Mesenchymal stem cell (in vitro differentiated cells and primary cell): ENCODE measurements around the gene THBD.
A peak's percentile ranks its signal among the peaks of the same experiment; 100 is the strongest.

Source experiments
- DNase-seq: peaks from one replicate; pipeline ENCODE4 v3.0.0-alpha.2; 2013
- H2AFZ ChIP-seq: one replicate; pipeline ENCODE4 v1.6.1; 2013; ENCODE audit warnings: low read depth, mild to moderate bottlenecking, control low read depth, inconsistent platforms, low read length, moderate library complexity
- H2AK5ac ChIP-seq: 2 replicates; pipeline ENCODE4 v1.6.1; 2013; ENCODE audit warnings: low read length, moderate library complexity, mild to moderate bottlenecking, inconsistent platforms; ENCODE audit not compliant: severe bottlenecking
- H2BK120ac ChIP-seq: one replicate; pipeline ENCODE4 v1.6.1; 2013; ENCODE audit warnings: low read depth, mild to moderate bottlenecking, inconsistent platforms, low read length, moderate library complexity
- H2BK12ac ChIP-seq, 2 experiments: one replicate each; pipeline ENCODE4 v1.6.1; 2013; ENCODE audit warnings: inconsistent platforms in 2 of 2, low read length in 2 of 2, mild to moderate bottlenecking in 2 of 2, moderate library complexity in 2 of 2, control low read depth in 1 of 2
- H2BK15ac ChIP-seq: one replicate; pipeline ENCODE4 v1.6.1; 2013; ENCODE audit warnings: mild to moderate bottlenecking, low read depth, inconsistent platforms; ENCODE audit not compliant: poor library complexity, severe bottlenecking
- H2BK5ac ChIP-seq: 2 replicates; pipeline ENCODE4 v1.6.1; 2013; ENCODE audit warnings: low read depth, mild to moderate bottlenecking, low read length, control low read depth, inconsistent platforms; ENCODE audit not compliant: poor library complexity, severe bottlenecking
- H3K14ac ChIP-seq, 2 experiments: one replicate each; pipeline ENCODE4 v1.6.1; 2013; ENCODE audit warnings: inconsistent platforms in 2 of 2, low read length in 2 of 2, control low read depth in 1 of 2, mild to moderate bottlenecking in 1 of 2, moderate library complexity in 1 of 2
- H3K18ac ChIP-seq, 2 experiments: one replicate each; pipeline ENCODE4 v1.6.1; 2013; ENCODE audit warnings: inconsistent platforms in 2 of 2, low read length in 2 of 2, control low read depth in 1 of 2, low read depth in 1 of 2, mild to moderate bottlenecking in 1 of 2
- H3K23ac ChIP-seq, 2 experiments: one replicate each; pipeline ENCODE4 v1.6.1; 2013; ENCODE audit warnings: inconsistent platforms in 2 of 2, low read length in 2 of 2, mild to moderate bottlenecking in 2 of 2, moderate library complexity in 2 of 2, control low read depth in 1 of 2
- H3K27ac ChIP-seq: 2 replicates; pipeline ENCODE4 v1.5.1; 2013; ENCODE audit warnings: mild to moderate bottlenecking, moderate library complexity, low read length, control low read depth, inconsistent platforms; ENCODE audit not compliant: poor library complexity, severe bottlenecking
- H3K27me3 ChIP-seq, 2 experiments: 2 replicates each; pipeline versions ENCODE4 v1.6.1 to v1.7.0; 2013; ENCODE audit warnings: low read length in 2 of 2, mild to moderate bottlenecking in 2 of 2, moderate library complexity in 2 of 2, control low read depth in 1 of 2, inconsistent platforms in 1 of 2; ENCODE audit not compliant: control insufficient read depth in 1 of 2, insufficient read depth in 1 of 2
- H3K36me3 ChIP-seq, 2 experiments: 2 replicates each; pipeline versions ENCODE4 v1.6.1 to v1.7.0; 2013; ENCODE audit warnings: low read length in 2 of 2, control low read depth in 1 of 2, inconsistent platforms in 1 of 2, low read depth in 1 of 2, mild to moderate bottlenecking in 1 of 2; ENCODE audit not compliant: insufficient read depth in 2 of 2, control insufficient read depth in 1 of 2
- H3K4ac ChIP-seq, 2 experiments: one replicate each; pipeline ENCODE4 v1.6.1; 2013; ENCODE audit warnings: inconsistent platforms in 2 of 2, low read length in 2 of 2, mild to moderate bottlenecking in 2 of 2, moderate library complexity in 2 of 2, control low read depth in 1 of 2, low read depth in 1 of 2
- H3K4me1 ChIP-seq: 2 replicates; pipeline ENCODE4 v1.6.1; 2013; ENCODE audit warnings: low read depth, low read length, control low read depth; ENCODE audit not compliant: control insufficient read depth, insufficient read depth
- H3K4me2 ChIP-seq: 2 replicates; pipeline ENCODE4 v1.6.1; 2013; ENCODE audit warnings: low read length, mild to moderate bottlenecking, inconsistent platforms; ENCODE audit not compliant: poor library complexity, severe bottlenecking
- H3K4me3 ChIP-seq, 2 experiments: 2 replicates each; pipeline versions ENCODE4 v1.5.1 to v1.7.0; 2013; ENCODE audit warnings: low read length in 2 of 2, mild to moderate bottlenecking in 2 of 2, control low read depth in 1 of 2, low read depth in 1 of 2; ENCODE audit not compliant: insufficient read depth in 1 of 2
- H3K79me1 ChIP-seq: replicated peaks from 2 replicates; pipeline ENCODE4 v1.6.1; 2013; ENCODE audit warnings: mild to moderate bottlenecking, control low read depth, low read length, inconsistent platforms; ENCODE audit not compliant: poor library complexity, severe bottlenecking
- H3K9ac ChIP-seq: 2 replicates; pipeline ENCODE4 v1.7.0; 2013; ENCODE audit warnings: mild to moderate bottlenecking, low read length, moderate library complexity
- H3K9me3 ChIP-seq: 2 replicates; pipeline ENCODE4 v1.7.0; 2013; ENCODE audit warnings: mild to moderate bottlenecking, low read length; ENCODE audit not compliant: control insufficient read depth
- H4K8ac ChIP-seq: one replicate; pipeline ENCODE4 v1.6.1; 2013; ENCODE audit warnings: inconsistent platforms, mild to moderate bottlenecking, low read length, moderate library complexity
- H4K91ac ChIP-seq: one replicate; pipeline ENCODE4 v1.6.1; 2013; ENCODE audit warnings: mild to moderate bottlenecking, low read length, inconsistent platforms
- WGBS: methylation state at CpG from one replicate; pipeline ENCODE4 v1.1.7; 2013; ENCODE audit warnings: mixed read lengths; 5-methylcytosine and 5-hydroxymethylcytosine counted together

The THBD gene

DNA sequence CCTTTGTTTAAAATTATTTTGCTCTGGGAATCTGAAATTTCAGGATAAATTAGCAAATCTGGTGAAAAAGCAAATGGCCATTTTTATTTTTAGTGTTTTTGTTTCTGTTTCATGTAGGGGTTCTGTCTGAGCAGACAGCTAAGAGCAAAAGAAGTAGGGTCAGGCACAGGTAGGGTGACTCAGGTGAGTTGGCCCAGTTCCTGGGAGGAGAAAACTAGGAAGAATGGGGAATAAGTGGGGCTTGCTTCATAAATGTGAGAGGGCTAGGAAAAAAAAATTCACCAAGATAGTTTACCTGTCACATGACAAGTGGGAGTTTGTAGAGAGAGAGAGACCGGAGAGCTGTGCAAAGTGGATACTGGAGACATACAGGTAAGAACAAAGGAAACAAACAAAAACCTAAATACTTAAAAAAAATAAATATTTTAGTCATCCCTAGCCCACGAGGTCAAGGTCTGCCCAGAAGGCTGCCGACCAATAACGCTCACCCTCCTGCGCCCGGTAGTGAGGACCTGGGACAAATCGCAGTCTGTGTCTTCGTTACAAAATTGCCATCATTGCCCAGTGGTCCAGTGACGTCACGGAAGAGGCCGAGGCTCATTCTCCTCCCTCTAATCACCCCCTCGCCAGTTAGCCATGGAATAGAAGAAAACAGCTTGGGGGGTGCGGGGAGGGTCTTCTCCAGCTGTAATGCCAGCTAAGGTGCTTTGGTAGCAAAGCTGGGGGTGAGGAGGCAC is 2.3 kb downstream of the THBD start:
- Histone ChIP-seq H2AK5ac (no peak overlapping the region), H3K9ac (peak overlapping the region; percentile 92), H4K91ac (no peak overlapping the region), H3K4me3 (peak overlapping the region in 1 of 2 experiments; percentile 83), H4K8ac (no peak overlapping the region), H3K4me1 (peaks cover 36% of the 10 kb centered on the region), H2BK15ac (no peak overlapping the region), H2AFZ (no peak overlapping the region), H3K9me3 (no peaks in the 10 kb centered on the region), H3K4me2 (no peak overlapping the region), H3K27me3 (peaks cover 0 to 11% of the 10 kb centered on the region in 2 experiments), H2BK5ac (no peak overlapping the region), H2BK120ac (no peak overlapping the region), H2BK12ac (no peak overlapping the region), H3K36me3 (peaks cover 4 to 28% of the 10 kb centered on the region in 2 experiments), H3K4ac (no peak overlapping the region), H3K27ac (no peak overlapping the region), H3K23ac (no peak overlapping the region), H3K79me1 (peaks cover 7% of the 10 kb centered on the region), H3K18ac (no peak overlapping the region), H3K14ac (peak overlapping the region in 1 of 2 experiments; percentile 13)
- 87% methylated on average over 7 of the region's 13 CpGs for WGBS
- DNase-seq: no peak

DNA sequence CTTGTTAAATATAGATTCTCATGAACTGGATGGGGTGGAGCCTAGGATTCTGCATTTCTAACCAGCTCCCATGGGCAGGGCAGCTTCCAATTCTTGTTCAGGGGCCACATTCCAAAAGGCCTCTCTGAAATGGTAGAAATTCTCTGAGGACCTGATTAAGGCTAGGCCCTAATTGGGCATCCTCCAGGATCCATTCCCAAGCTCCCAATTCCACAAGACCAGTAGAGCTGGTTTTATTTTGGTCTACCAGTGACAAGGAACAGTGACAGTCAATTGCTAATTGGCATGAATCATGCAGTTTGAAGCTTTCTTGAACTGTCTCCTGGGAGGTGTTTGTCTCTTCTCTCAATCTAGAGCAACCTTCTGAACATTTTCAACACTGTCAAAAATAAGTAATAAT is 3.0 kb downstream of the THBD start:
- no peak for DNase-seq
- Histone ChIP-seq H3K9ac (peak overlapping the region; percentile 92), H2BK15ac (no peak overlapping the region), H3K14ac (no peak overlapping the region), H3K27me3 (peaks cover 4 to 19% of the 10 kb centered on the region in 2 experiments), H3K4me3 (peak overlapping the region in 1 of 2 experiments; percentile 83), H3K23ac (no peak overlapping the region), H2BK12ac (no peak overlapping the region), H2AFZ (no peak overlapping the region), H3K4me2 (no peak overlapping the region), H4K8ac (no peak overlapping the region), H4K91ac (no peak overlapping the region), H3K9me3 (no peaks in the 10 kb centered on the region), H3K79me1 (peaks cover 7% of the 10 kb centered on the region), H2BK5ac (no peak overlapping the region), H3K4me1 (peaks cover 35% of the 10 kb centered on the region), H3K27ac (no peak overlapping the region), H3K36me3 (peaks cover 4 to 28% of the 10 kb centered on the region in 2 experiments), H2AK5ac (no peak overlapping the region), H2BK120ac (no peak overlapping the region), H3K4ac (no peak overlapping the region), H3K18ac (no peak overlapping the region)

DNA sequence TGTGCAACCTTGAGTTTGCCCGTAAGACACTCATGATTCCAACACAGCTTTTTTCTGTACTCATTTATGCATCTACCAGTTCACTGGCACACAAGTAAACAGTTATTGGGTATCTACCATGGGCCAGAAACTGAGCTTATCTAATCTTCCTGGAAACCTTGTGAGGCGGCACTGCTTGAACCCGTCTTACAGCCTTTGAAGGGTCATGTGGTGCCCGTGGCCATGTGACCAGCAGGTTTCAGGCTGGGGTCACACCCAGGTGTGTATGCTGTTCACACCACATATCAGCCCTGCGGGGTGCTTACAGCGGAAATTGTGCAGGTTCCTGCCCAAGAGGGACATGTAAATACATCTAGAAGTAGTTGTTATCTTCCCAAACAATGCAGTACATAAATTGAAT is 6.1 kb downstream of the THBD start:
- no peak overlapping the region for H3K4ac ChIP-seq
- peaks cover 11% of the 10 kb centered on the region for H3K4me1 ChIP-seq
- no peak overlapping the region for H2BK5ac ChIP-seq
- H2BK12ac ChIP-seq: no peak overlapping the region
- H3K9me3 ChIP-seq: no peaks in the 10 kb centered on the region
- peaks cover 4 to 28% of the 10 kb centered on the region in 2 experiments for H3K36me3 ChIP-seq
- no peak overlapping the region for H2AFZ ChIP-seq
- H2BK120ac ChIP-seq: no peak overlapping the region
- WGBS: 69% methylated on average over 6 of the region's 6 CpGs
- no peak for DNase-seq
- H3K4me2 ChIP-seq: no peak overlapping the region
- H2AK5ac ChIP-seq: no peak overlapping the region
- no peak overlapping the region for H4K91ac ChIP-seq
- no peak overlapping the region for H3K14ac ChIP-seq
- no peak overlapping the region for H4K8ac ChIP-seq
- no peak overlapping the region for H3K23ac ChIP-seq
- peaks cover 28 to 40% of the 10 kb centered on the region in 2 experiments for H3K27me3 ChIP-seq
- no peak overlapping the region for H3K9ac ChIP-seq
- no peak overlapping the region for H3K4me3 ChIP-seq
- no peak overlapping the region for H2BK15ac ChIP-seq
- H3K79me1 ChIP-seq: peaks cover 7% of the 10 kb centered on the region
- H3K27ac ChIP-seq: no peak overlapping the region
- H3K18ac ChIP-seq: no peak overlapping the region

DNA sequence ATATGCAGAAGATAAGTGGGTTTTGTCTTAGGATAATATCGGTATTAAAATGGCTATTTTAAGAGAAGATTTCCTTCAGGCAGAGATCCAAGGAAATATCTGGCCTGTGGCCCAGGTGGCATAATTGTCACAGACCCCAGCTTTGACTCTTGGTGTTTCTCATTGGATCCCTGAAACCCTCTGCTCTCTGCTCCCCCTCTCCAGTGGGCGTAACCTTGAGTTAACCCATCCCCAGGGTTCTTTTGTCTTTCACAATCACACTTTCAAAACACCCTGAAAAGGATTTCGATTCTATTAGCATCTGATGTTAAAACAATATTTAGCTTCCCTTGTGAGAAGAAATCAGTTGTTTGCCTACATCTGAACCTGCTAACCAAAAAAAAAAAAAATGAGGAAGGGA is 7.2 kb downstream of the THBD start:
- no peak overlapping the region for H4K91ac ChIP-seq
- H3K4me1 ChIP-seq: peaks cover under 1% of the 10 kb centered on the region
- H4K8ac ChIP-seq: no peak overlapping the region
- no peak overlapping the region for H3K4me2 ChIP-seq
- H3K23ac ChIP-seq: no peak overlapping the region
- no peaks in the 10 kb centered on the region for H3K79me1 ChIP-seq
- H2BK15ac ChIP-seq: no peak overlapping the region
- no peaks in the 10 kb centered on the region for H3K9me3 ChIP-seq
- peaks cover 39 to 49% of the 10 kb centered on the region in 2 experiments for H3K27me3 ChIP-seq
- H3K4me3 ChIP-seq: no peak overlapping the region
- H2BK5ac ChIP-seq: no peak overlapping the region
- no peak overlapping the region for H3K9ac ChIP-seq
- H3K27ac ChIP-seq: no peak overlapping the region
- H2BK120ac ChIP-seq: no peak overlapping the region
- no peak overlapping the region for H2AFZ ChIP-seq
- no peak overlapping the region for H3K14ac ChIP-seq
- 100% methylated on average over 1 of the region's 3 CpGs for WGBS
- H3K18ac ChIP-seq: no peak overlapping the region
- peaks cover 0 to 26% of the 10 kb centered on the region in 2 experiments for H3K36me3 ChIP-seq
- H2AK5ac ChIP-seq: no peak overlapping the region
- H3K4ac ChIP-seq: no peak overlapping the region
- no peak for DNase-seq
- no peak overlapping the region for H2BK12ac ChIP-seq
